HepG2 (cell line): ENCODE results near the gene C6orf15. TPM values are rescaled to one million over a fixed set of nuclear protein-coding genes. Genes with fewer than 3 reads are reported as not detected.
A peak's percentile ranks its signal among the peaks of the same experiment; 100 is the strongest.

Source experiments
- ETV5 ChIP-seq: IDR thresholded peaks from 2 replicates; pipeline ENCODE4 v1.6.1; 2018; ENCODE audit warnings: missing biosample characterization, missing genetic modification reagents, inconsistent platforms, borderline replicate concordance
- GABPA ChIP-seq, 2 experiments: IDR thresholded peaks; 2 replicates each; pipeline ENCODE4 v1.6.1; 2011 to 2016; ENCODE audit warnings: low read depth in 2 of 2, low read length in 1 of 2, missing biosample characterization in 1 of 2, missing genetic modification characterization in 1 of 2
- GMEB1 ChIP-seq: sonication (generic); formaldehyde crosslinking; IDR thresholded peaks from 2 replicates; pipeline ENCODE4 v1.5.1; 2020; ENCODE audit warnings: missing genetic modification reagents, mild to moderate bottlenecking, borderline replicate concordance
- HNRNPH1 ChIP-seq: fragments of 200-400 bp; formaldehyde crosslinking; optimal IDR thresholded peaks from 2 replicates; pipeline ENCODE3; 2017; ENCODE audit warnings: mild to moderate bottlenecking, low read depth, low read length
- NFRKB ChIP-seq: fragments of 450-650 bp; IDR thresholded peaks from 2 replicates; pipeline ENCODE4 v1.6.1; 2017
- PLRG1 ChIP-seq: fragments of 450-650 bp; conservative IDR thresholded peaks from 2 replicates; pipeline ENCODE4 v1.6.1; 2016
- SPEN ChIP-seq: sonication (generic); formaldehyde crosslinking; IDR thresholded peaks from 2 replicates; pipeline ENCODE4 v1.5.1; 2020; ENCODE audit warnings: low read depth, mild to moderate bottlenecking, missing genetic modification reagents
- ZNF10 ChIP-seq: sonication (generic); formaldehyde crosslinking; IDR thresholded peaks from 2 replicates; pipeline ENCODE4 v1.4.0; 2020; ENCODE audit warnings: mild to moderate bottlenecking, low read depth, missing genetic modification reagents, borderline replicate concordance
- ZNF318 ChIP-seq: sonication (generic); formaldehyde crosslinking; IDR thresholded peaks from 2 replicates; pipeline ENCODE4 v1.4.0; 2020; ENCODE audit warnings: mild to moderate bottlenecking, missing genetic modification reagents
- ZNF33B ChIP-seq: sonication (generic); formaldehyde crosslinking; IDR thresholded peaks from 2 replicates; pipeline ENCODE4 v1.5.1; 2020; ENCODE audit warnings: mild to moderate bottlenecking, missing genetic modification reagents
- ZNF556 ChIP-seq: sonication (generic); formaldehyde crosslinking; IDR thresholded peaks from 2 replicates; pipeline ENCODE4 v1.4.0; 2020; ENCODE audit warnings: mild to moderate bottlenecking, missing genetic modification reagents, borderline replicate concordance
- ZNF614 ChIP-seq: IDR thresholded peaks from 2 replicates; pipeline ENCODE4 v1.6.1; 2018; ENCODE audit warnings: missing biosample characterization, missing genetic modification reagents, inconsistent platforms, borderline replicate concordance
- polyA plus RNA-seq, 8 experiments: library from polyadenylated mRNA; depleted of rRNA in 3 of 8; stranded (reverse) in 7 of 8; unstranded in 1 of 8; fragments of >200 nt; fragmentation: Illumina TruSeq in 4 of 8; extraction: Trizol in 4 of 8; gene quantifications; 2 replicates each; pipeline versions ENCODE4 v1.2.1 to v1.2.3, GENCODE V29; 2011 to 2016; ENCODE audit warnings: low read depth in 4 of 8, missing spikeins in 1 of 8, mixed read lengths in 1 of 8; ENCODE audit not compliant: insufficient read depth in 1 of 8
- total RNA-seq, 5 experiments: library from RNA; depleted of rRNA; stranded (reverse); fragments of >200 nt; fragmentation: Illumina TruSeq; extraction: Trizol; gene quantifications; 2 replicates each; pipeline ENCODE4 v1.2.3, GENCODE V29; 2016; ENCODE audit warnings: low read depth in 1 of 5
- TF ChIP-seq, protein P1 (sequence below): sonication (generic); formaldehyde crosslinking; IDR thresholded peaks from 2 replicates; pipeline ENCODE4 v1.8.0; 2022; ENCODE audit warnings: missing genetic modification reagents, mild to moderate bottlenecking, inconsistent platforms, borderline replicate concordance
- TF ChIP-seq, protein P2 (sequence below): sonication (generic); formaldehyde crosslinking; IDR thresholded peaks from 2 replicates; pipeline ENCODE4 v1.5.1; 2020; ENCODE audit warnings: missing genetic modification reagents, mild to moderate bottlenecking, borderline replicate concordance

Gene C6orf15
- total and polyA plus RNA-seq, 2 of the 13 experiments (the other 11 are each of a cell fraction or from before 2014, with no cell fraction given), result not detected

GRCh38 chr6:31079656-31080261 is 32.6 kb downstream of the C6orf15 start (continued):
- TF ChIP-seq ZNF318 (CRISPR knock-in tag) (no peak), GABPA (IDR thresholded peaks at IDR 0.05; ENCODE audit: low read depth, low read length) (no peak), GABPA (CRISPR knock-in tag; IDR thresholded peaks at IDR 0.05; ENCODE audit: low read depth) (no peak), HNRNPH1 (no peak), ZNF614 (CRISPR knock-in tag) (no peak), NFRKB (no peak), ZNF33B (0 out of 2 replicates have a peak, but pooled peaks have one; percentile 41), ZNF556 (no peak), GMEB1 (CRISPR knock-in tag) (no peak), ZNF10 (CRISPR knock-in tag) (no peak), PLRG1 (no peak), SPEN (CRISPR knock-in tag) (0 out of 2 replicates have a peak, but pooled peaks have one; percentile 19), ETV5 (no peak; the same call in 1 of the 2 replicates)
- TF ChIP-seq, protein P1, sequence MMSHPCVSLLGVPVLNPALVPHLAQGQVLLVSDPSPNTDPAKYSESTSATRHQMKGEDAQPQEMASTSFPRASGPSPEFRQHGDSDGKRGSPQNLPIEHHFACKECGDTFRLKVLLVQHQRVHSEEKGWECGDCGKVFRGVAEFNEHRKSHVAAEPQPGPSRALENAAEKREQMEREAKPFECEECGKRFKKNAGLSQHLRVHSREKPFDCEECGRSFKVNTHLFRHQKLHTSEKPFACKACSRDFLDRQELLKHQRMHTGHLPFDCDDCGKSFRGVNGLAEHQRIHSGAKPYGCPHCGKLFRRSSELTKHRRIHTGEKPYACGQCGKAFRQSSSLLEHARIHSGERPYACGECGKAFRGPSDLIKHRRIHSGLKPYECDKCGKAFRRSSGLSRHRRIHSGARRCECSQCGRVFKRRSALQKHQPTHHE (CRISPR knock-in tag), result no peak
- TF ChIP-seq, protein P2, sequence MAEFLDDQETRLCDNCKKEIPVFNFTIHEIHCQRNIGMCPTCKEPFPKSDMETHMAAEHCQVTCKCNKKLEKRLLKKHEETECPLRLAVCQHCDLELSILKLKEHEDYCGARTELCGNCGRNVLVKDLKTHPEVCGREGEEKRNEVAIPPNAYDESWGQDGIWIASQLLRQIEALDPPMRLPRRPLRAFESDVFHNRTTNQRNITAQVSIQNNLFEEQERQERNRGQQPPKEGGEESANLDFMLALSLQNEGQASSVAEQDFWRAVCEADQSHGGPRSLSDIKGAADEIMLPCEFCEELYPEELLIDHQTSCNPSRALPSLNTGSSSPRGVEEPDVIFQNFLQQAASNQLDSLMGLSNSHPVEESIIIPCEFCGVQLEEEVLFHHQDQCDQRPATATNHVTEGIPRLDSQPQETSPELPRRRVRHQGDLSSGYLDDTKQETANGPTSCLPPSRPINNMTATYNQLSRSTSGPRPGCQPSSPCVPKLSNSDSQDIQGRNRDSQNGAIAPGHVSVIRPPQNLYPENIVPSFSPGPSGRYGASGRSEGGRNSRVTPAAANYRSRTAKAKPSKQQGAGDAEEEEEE (CRISPR knock-in tag), result no peak
